Spinal cord (tissue), 10 donors: ENCODE results near the gene SORCS2. TPM values are rescaled to one million over a fixed set of nuclear protein-coding genes. Genes with fewer than 3 reads are reported as not detected.

ENCODE experiments used
- DNase-seq, 6 donors: peaks; one replicate each; pipeline versions ENCODE4 v3.0.0 to v3.0.0-alpha.2; 2013 to 2015; ENCODE audit warnings: low spot score in 6 of 6, low read depth in 4 of 6
- H3K27ac ChIP-seq: one replicate; pipeline ENCODE4 v1.5.1; 2013; ENCODE audit warnings: low read depth, low read length, control low read depth
- H3K27me3 ChIP-seq: one replicate; pipeline ENCODE4 v1.6.1; 2013; ENCODE audit warnings: low read length; ENCODE audit not compliant: control insufficient read depth, insufficient read depth
- H3K36me3 ChIP-seq: one replicate; pipeline ENCODE4 v1.6.1; 2013; ENCODE audit warnings: low read length; ENCODE audit not compliant: control insufficient read depth, insufficient read depth
- H3K4me1 ChIP-seq: one replicate; pipeline ENCODE4 v1.6.1; 2013; ENCODE audit warnings: low read length; ENCODE audit not compliant: control insufficient read depth, insufficient read depth
- H3K4me3 ChIP-seq: one replicate; pipeline ENCODE4 v1.5.1; 2013; ENCODE audit warnings: low read depth, low read length, control low read depth
- H3K9me3 ChIP-seq: one replicate; pipeline ENCODE4 v1.6.1; 2013; ENCODE audit warnings: low read length; ENCODE audit not compliant: control insufficient read depth, insufficient read depth
- WGBS: methylation state at CpG from one replicate; pipeline ENCODE4 v1.1.5; 2013; ENCODE audit warnings: missing lambda C conversion rate; ENCODE audit not compliant: insufficient coverage; 5-methylcytosine and 5-hydroxymethylcytosine counted together
- polyA plus RNA-seq, 2 donors: library from polyadenylated mRNA; unstranded; fragments of 120-200 nt; gene quantifications; one replicate each; pipeline ENCODE4 v1.2.1, GENCODE V29; 2013; ENCODE audit not compliant: insufficient read length in 2 of 2
- total RNA-seq, 2 donors: library from RNA; depleted of rRNA in 1 of 2; stranded (reverse); fragments of 120-200 nt in 1 of 2; fragments of >200 nt in 1 of 2; gene quantifications; one replicate each; pipeline versions ENCODE4 v1.2.3 to v1.2.4, GENCODE V29; 2013 to 2014
- donor health status: healthy.

The SORCS2 gene
- total and polyA plus RNA-seq, 4 donors = 7.3 to 24.8 (median 16.5) TPM

- no peak for DNase-seq
- Histone ChIP-seq H3K36me3 (peaks cover 51% of the 10 kb centered on the region), H3K4me3 (no peak overlapping the region), H3K27me3 (no peaks in the 10 kb centered on the region), H3K27ac (no peak overlapping the region), H3K9me3 (no peaks in the 10 kb centered on the region), H3K4me1 (peaks cover 37% of the 10 kb centered on the region)
- WGBS = 79% methylated on average over 6 of the region's 9 CpGs
Measured at GRCh38 chr4:7775396-7775795, 583.1 kb downstream of the SORCS2 start.

- Histone ChIP-seq H3K9me3 (no peaks in the 10 kb centered on the region), H3K4me3 (no peak overlapping the region), H3K36me3 (peaks cover 43% of the 10 kb centered on the region), H3K27ac (no peak overlapping the region), H3K4me1 (peaks cover 28% of the 10 kb centered on the region), H3K27me3 (no peaks in the 10 kb centered on the region)
- DNase-seq = no peak
- WGBS = 94% methylated on average over 14 of the region's 17 CpGs
Measured at GRCh38 chr4:7777017-7777710, 584.8 kb downstream of the SORCS2 start.

- peak overlapping the region; percentile 78 for H3K27ac ChIP-seq
- no peaks in the 10 kb centered on the region for H3K27me3 ChIP-seq
- peaks cover 29% of the 10 kb centered on the region for H3K4me1 ChIP-seq
- H3K9me3 ChIP-seq = no peaks in the 10 kb centered on the region
- H3K4me3 ChIP-seq = no peak overlapping the region
- WGBS = 90% methylated on average over 9 of the region's 10 CpGs
- peaks cover 38% of the 10 kb centered on the region for H3K36me3 ChIP-seq
- DNase-seq = no peak
Measured at GRCh38 chr4:7777871-7778509, 585.7 kb downstream of the SORCS2 start.

DNA sequence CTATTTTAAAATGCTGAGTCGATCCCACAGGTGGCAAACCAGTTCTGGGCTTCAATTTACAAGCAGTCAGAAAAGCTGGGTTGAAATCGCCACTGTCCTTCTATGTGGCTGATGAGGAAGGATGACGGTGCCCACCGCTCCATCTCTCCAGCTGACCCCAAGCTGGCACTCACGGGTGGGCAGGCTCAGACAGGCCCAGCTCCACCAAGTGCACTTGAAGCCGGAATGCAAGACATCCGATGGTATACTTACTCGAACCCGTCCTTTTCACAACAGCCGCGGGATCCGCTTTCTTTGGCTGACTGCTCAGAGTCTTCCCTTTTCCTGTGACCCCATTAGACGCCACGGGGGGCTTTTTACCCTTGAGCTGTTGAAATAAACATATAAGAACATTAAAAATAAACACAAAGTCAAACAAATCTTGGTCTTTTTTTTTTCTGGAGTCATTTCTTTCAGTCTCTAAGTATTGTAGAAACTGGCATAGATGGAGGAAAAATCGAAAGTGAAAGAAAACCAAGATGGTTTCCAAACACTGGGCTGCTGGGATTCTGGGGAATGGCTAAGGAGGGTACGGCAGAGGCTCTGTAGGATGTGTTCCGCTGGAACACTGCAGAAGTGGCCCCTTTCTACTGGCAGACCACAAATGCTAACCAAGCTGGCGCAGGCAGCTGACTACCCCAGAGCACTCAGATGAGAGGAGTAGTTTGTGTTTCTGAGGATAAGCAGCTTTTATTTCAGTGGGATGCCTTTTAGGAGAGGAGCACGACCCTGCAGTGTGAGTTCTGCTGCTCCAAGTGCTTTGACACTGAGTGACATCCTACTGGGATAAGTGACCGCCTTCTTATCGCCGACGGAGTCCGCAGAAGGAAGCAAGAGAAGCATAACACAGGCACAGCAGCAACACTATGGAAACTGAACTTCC lies 586.4 kb downstream of the SORCS2 start:
- WGBS = 72% methylated on average over 19 of the region's 24 CpGs
- Histone ChIP-seq H3K27me3 (no peaks in the 10 kb centered on the region), H3K4me1 (peaks cover 24% of the 10 kb centered on the region), H3K4me3 (no peak overlapping the region), H3K36me3 (peaks cover 31% of the 10 kb centered on the region), H3K27ac (peak overlapping the region; percentile 78), H3K9me3 (no peaks in the 10 kb centered on the region)
- peak in 1 of 6 donors; percentile 51 for DNase-seq

- H3K4me3 ChIP-seq = no peak overlapping the region
- WGBS = 75% methylated on average over 3 of the region's 5 CpGs
Measured at GRCh38 chr4:7779432-7779768, 587.1 kb downstream of the SORCS2 start.

DNA sequence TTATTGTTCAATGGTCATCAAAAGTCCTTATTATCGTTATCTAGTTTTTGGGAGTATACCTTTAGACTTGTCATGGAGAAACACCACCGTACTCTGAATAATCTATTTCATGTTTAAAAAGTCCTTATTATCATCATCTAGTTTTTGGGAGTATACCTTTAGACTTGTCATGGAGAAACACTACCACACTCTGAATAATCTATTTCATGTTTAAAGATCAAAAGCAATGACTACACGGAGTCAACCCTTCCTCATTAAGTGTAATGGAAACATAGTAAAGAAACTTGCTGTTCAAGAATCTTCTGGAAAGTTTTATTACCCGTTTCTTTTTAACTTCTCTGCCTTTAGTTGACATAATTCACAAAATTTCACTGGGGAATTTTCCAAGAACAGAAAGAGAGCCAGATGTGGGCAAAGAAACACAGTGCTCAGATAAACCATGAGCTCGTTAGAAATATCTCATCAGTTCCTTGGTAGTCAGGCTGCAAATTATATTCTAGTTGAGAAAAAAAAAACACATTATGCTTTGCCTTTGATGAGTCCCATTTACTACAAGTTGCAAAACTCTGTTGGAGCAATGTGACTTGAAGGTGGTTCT lies 588.5 kb downstream of the SORCS2 start:
- Histone ChIP-seq H3K4me3 (no peak overlapping the region), H3K4me1 (peaks cover 15% of the 10 kb centered on the region), H3K36me3 (peaks cover 33% of the 10 kb centered on the region), H3K27ac (peak overlapping the region; percentile 34), H3K27me3 (no peaks in the 10 kb centered on the region), H3K9me3 (no peaks in the 10 kb centered on the region)
- WGBS = 100% methylated on average over 1 of the region's 5 CpGs
- DNase-seq = no peak

More at GRCh38 chr4:7779432-7779768, 587.1 kb downstream of the SORCS2 start:
- Histone ChIP-seq H3K27me3 (no peaks in the 10 kb centered on the region), H3K27ac (peak overlapping the region; percentile 78), H3K36me3 (peaks cover 31% of the 10 kb centered on the region), H3K4me1 (peaks cover 20% of the 10 kb centered on the region), H3K9me3 (no peaks in the 10 kb centered on the region)
- no peak for DNase-seq

- H3K4me1 ChIP-seq = peaks cover 15% of the 10 kb centered on the region
Measured at GRCh38 chr4:7781366-7781765, 589.0 kb downstream of the SORCS2 start.

DNA sequence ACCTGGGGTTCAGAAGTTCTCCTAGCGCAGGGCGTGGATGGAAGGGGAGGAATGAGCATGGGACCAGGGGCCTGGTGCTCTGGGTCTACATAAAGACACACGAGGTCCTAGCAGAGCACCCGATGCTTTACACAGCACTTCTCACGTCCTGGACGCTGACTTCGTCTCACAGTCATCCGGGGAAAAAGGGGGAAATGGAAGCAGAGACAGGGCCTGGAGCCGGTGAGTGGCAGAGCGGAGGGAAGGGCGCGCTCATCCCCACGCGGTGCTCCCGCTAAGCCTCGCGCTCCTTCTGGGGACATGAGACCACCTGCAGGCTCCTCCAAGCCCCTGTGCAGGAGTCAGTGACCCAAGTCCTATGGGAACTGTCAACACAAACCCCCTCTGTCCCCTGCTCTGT lies 589.7 kb downstream of the SORCS2 start:
- WGBS = 86% methylated on average over 13 of the region's 17 CpGs
- DNase-seq = no peak
- H3K4me3 ChIP-seq = no peak overlapping the region
- H3K4me1 ChIP-seq = peaks cover 15% of the 10 kb centered on the region
- peaks cover 37% of the 10 kb centered on the region for H3K36me3 ChIP-seq
- H3K27me3 ChIP-seq = no peaks in the 10 kb centered on the region
- no peaks in the 10 kb centered on the region for H3K9me3 ChIP-seq
- peak overlapping the region; percentile 34 for H3K27ac ChIP-seq

More at GRCh38 chr4:7781366-7781765, 589.0 kb downstream of the SORCS2 start:
- WGBS = 63% methylated on average over 6 of the region's 13 CpGs
- H3K36me3 ChIP-seq = peaks cover 36% of the 10 kb centered on the region
- no peak overlapping the region for H3K4me3 ChIP-seq
- no peaks in the 10 kb centered on the region for H3K27me3 ChIP-seq
- DNase-seq = no peak
- no peaks in the 10 kb centered on the region for H3K9me3 ChIP-seq
- H3K27ac ChIP-seq = peak overlapping the region; percentile 34

- peaks cover 14% of the 10 kb centered on the region for H3K4me1 ChIP-seq
- no peaks in the 10 kb centered on the region for H3K27me3 ChIP-seq
- 62% methylated on average over 3 of the region's 8 CpGs for WGBS
- no peak overlapping the region for H3K27ac ChIP-seq
- H3K4me3 ChIP-seq = no peak overlapping the region
- DNase-seq = no peak
- H3K36me3 ChIP-seq = peaks cover 38% of the 10 kb centered on the region
- no peaks in the 10 kb centered on the region for H3K9me3 ChIP-seq
Measured at GRCh38 chr4:7782783-7783182, 590.4 kb downstream of the SORCS2 start.
